GM10248 (cell line): Measurements from ENCODE around the gene EIF4E3.

Experiments
- CTCF ChIA-PET: fragments of 300-600 bp; sonication (Branson Sonifier 250); formaldehyde crosslinking; extraction: SDS; loops from one replicate; lab custom pipeline; 2021; ENCODE audit warnings: antibody characterized with exemption; lab: Yijun Ruan, JAX
- POLR2A ChIA-PET: fragments of 350-650 bp; sonication (Branson Sonifier 250); formaldehyde crosslinking; extraction: SDS; loops from one replicate; lab custom pipeline; 2020; ENCODE audit warnings: antibody characterized with exemption; lab: Yijun Ruan, JAX
- DNase-seq: peaks from one replicate; pipeline ENCODE4 v3.0.0; 2012; ENCODE audit errors: extremely low spot score
- CTCF ChIP-seq: IDR thresholded peaks from 2 replicates; pipeline ENCODE4 v1.5.1; 2012; ENCODE audit warnings: mild to moderate bottlenecking, low read depth; ENCODE audit errors: extremely low read depth, missing control alignments, control extremely low read depth

Gene EIF4E3

GRCh38 chr3:71695000-71695482, 30.2 kb downstream of the EIF4E3 start:
- no peak for DNase-seq
- no peak for TF ChIP-seq CTCF
- ChIA-PET POLR2A (no interaction called here), CTCF (interaction anchor here (2.1 to 3.0 kb wide), 2 partner anchors 14 to 34 kb away, joined by 11 to 14 read pairs; no protein-coding TSS in a partner anchor)

DNA sequence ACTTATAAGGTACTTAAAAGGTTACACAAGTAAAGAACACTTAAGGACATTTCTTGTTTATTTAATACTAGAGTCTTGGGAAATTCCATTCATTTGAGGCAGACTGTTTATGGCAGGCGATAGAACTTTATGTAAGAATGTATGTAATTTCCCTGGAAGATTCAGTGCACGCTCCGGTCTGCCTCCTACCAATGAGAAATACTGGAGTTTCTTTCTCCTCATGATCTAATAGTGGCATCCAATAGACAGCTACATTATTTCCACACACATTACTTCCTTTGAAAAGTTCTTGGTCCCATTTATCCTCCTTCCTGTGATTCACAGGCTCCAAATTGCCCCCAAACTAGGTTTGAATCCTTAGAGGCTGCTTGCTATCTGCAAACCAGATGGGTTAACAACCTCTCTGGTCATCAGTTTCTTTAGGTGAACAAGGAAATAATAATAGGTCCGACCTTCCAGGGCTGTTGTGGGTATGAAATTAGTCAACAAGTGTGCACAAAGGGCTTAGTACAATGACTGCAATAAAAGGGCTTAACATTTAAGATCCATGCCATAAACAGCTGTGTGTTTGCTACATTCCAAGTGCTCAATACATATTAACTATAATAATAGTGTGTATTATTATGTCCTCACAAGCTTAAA, 30.7 kb downstream of the EIF4E3 start:
- POLR2A ChIA-PET: no interaction called here
- no peak for DNase-seq
- TF ChIP-seq CTCF: no peak
- CTCF ChIA-PET: interaction anchor here (2.1 to 3.0 kb wide), 2 partner anchors 13 to 35 kb away, joined by 11 to 14 read pairs; no protein-coding TSS in a partner anchor

GRCh38 chr3:71693641-71694040, 31.6 kb downstream of the EIF4E3 start:
- no peak for TF ChIP-seq CTCF
- ChIA-PET POLR2A (interaction anchor here (0.6 kb wide), 1 partner anchor 10 kb away, joined by 4 read pairs; no protein-coding TSS in a partner anchor), CTCF (interaction anchor here (2.1 to 3.0 kb wide), 2 partner anchors 13 to 36 kb away, joined by 11 to 14 read pairs; no protein-coding TSS in a partner anchor)
- no peak for DNase-seq

GRCh38 chr3:71692139-71692538, 33.1 kb downstream of the EIF4E3 start:
- DNase-seq: no peak
- ChIA-PET POLR2A (interaction anchor here (0.6 kb wide), 1 partner anchor 181 kb away, joined by 4 read pairs; no protein-coding TSS in a partner anchor), CTCF (interaction anchor here (1.5 to 3.0 kb wide), 2 partner anchors 11 to 37 kb away, joined by 5 to 14 read pairs; no protein-coding TSS in a partner anchor)
- no peak for TF ChIP-seq CTCF

GRCh38 chr3:71690341-71690841, 34.8 kb downstream of the EIF4E3 start:
- DNase-seq: no peak
- ChIA-PET CTCF (interaction anchor here (0.7 to 1.9 kb wide), 3 partner anchors 9 to 1140 kb away, joined by 3 to 7 read pairs (median 3); no protein-coding TSS in a partner anchor), POLR2A (no interaction called here)
- no peak for TF ChIP-seq CTCF

DNA sequence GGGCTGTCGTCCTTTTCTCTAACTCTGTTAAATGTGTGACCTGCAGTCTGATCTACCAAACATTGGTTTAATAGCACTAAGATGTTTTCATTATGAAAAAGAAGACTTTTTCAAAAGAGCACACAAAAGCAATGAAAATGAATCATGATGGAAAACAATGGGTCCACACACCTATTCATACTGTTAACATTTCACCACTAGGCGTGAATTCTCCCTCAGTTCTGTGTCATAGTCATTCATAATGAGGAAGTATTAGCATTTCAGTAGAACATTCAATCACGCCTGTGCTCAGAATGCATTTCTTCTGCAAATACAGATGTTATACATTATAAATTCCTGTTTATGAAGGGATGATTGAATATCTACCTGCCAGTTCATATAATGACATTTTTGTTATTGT, 35.9 kb downstream of the EIF4E3 start:
- CTCF ChIA-PET: interaction anchor here (1.9 kb wide), 1 partner anchor 8 kb away, joined by 7 read pairs; no protein-coding TSS in a partner anchor
- DNase-seq: no peak
- POLR2A ChIA-PET: no interaction called here
- no peak for TF ChIP-seq CTCF
